HG02852 (cell line): ENCODE results near the gene ZNF136.

Experiments
- ATAC-seq: cut with Tn5 transposase; IDR thresholded peaks from one replicate; pipeline ENCODE4 v1.9.1; 2021; ENCODE audit warnings: mild to moderate bottlenecking, moderate library complexity; ENCODE audit not compliant: unreplicated experiment

ZNF136 gene

DNA sequence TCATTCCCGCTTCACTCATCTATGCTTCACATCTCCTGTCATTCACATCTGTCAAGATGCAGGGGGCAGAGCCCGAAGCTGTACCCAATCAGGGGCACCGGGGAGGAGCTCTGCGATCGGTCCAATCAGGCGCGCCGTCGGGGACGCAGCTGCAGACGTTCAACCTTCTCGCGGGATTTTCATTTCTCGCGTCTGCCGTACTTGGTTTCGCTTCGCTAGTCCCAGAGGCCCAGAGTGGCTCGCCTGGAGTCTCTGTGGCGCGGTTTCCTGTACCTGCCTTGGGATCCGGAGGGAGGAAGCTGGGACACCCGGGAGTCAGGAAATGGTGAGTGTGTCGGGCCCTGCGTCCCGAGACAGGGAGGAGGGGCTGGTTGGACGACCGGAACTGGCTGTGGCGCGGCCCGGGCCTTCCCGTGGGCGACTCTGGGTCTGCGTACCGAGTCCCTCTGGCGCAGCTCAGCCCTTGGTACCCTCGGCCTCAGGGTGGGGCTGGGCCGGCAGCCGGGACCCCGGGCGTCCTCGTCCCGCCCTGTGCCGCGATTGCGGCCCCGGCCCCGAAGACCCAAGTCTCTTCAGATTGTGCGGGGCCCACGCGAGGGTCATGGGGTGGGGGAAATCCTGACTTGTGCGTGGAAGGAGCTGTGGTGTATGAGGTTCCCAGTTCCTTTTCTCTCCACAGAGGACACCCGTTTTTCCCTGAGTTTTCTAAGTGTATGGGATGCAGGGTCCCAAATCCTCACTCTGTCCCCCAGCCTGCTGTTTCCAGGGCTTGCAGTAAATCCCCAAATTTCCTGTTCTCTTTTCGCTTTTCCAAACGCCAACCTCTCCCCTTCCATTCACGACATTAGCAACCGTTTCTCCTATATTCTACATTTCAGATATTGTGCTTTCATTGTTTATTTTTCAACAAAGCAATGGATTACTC, at the start of gene ZNF136:
ZNF136 (plus strand) TSS at position 215 of the 925 bp plus-strand sequence; CDS start at position 323, 108 bp downstream.
- peak; percentile 91 for ATAC-seq

DNA sequence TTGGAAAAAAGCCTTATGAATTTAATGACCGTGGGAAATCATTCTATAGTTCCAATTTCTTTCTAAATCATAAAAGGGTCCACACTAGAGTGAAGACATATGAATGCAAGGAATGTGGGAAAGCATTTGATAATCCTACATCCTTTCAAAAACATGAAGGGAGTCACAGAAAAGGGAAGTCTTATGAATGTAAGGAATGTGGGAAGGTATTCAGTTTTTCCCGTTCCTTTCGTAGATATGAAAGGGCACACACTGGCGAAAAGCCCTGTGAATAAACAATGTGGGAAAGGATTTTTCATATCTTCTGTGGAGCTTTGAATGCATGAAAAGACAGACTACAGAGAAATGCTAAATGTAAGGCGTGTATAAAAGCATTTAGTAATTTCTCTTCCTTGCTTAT, 49.8 kb upstream of the ZNF136 start:
- no peak for ATAC-seq

DNA sequence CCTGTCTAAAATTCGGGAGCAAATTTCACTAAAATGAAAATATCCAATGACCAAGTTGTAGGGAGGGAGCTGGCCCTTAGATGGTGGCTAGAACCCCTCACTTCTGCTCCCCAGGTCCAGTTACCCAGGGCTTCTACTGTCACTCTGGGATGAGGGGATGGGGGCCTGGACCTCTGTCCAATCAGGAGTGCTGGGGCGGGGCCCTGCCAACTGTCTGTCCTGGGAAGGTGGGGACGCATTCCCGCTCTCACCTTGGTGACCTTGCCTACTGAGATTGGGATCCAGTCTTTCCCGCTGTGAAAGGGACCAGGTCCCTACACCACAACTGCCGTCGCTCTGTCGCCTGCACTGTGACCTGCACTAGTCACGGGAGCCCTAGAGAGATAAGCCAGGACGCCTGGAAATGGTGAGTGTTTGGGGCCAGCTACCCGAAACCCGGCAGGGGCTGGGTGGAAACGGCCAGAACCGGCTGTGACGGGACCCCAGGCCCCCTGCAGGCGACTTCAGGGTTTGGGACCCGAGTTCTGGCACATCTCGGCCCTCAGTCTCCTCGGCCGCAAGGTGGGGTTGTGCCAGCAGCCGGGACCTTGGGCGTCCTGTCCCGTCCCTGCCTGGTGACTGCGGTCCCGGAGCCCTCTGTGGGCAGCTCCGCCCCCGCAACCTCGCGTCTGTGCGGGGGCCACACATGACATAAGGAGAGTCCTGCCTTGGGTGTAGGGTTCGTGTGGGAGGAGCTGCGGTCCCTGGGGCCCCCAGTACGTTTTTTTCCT, 45.5 kb upstream of the ZNF136 start:
- ATAC-seq, result no peak

DNA sequence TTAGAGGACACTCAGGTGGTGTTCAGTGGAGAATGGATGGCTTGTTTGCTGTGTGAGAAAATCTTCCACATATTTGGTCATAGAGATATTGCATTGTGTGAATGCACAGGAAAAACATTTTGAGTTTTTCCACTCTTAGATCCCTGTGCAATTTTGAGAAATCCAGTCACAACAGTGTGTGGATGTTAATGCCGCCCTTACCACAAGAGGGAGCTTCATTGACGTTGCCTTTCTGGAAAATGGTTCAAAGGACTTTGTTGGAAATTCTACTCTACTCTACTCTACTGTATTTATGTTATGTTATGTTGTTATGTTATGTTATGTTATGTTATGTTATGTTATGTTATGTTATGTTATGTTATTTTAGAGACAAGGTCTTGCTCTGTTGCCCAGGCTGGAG, 36.2 kb upstream of the ZNF136 start:
- no peak for ATAC-seq

DNA sequence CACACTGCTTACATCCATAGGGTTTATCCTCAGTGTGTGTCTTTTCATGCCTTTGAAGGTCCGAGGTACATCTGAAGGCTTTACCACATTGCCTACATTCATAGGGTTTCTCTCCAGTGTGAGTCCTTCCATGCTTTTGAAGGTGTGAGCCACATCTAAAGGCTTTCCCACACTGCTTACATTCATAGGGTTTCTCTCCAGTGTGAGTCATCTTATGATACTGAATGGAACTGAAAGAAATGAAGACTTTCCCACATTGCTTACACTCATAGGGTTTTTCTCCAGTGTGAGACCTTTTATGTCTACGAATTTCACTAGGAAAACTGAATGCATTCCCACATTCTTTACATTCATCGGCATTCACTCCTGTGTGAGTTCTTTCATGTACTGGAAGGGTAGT, 29.8 kb upstream of the ZNF136 start:
- ATAC-seq, result no peak

GRCh38 chr19:12137221-12137940, 25.5 kb upstream of the ZNF136 start:
- ATAC-seq, result no peak

DNA sequence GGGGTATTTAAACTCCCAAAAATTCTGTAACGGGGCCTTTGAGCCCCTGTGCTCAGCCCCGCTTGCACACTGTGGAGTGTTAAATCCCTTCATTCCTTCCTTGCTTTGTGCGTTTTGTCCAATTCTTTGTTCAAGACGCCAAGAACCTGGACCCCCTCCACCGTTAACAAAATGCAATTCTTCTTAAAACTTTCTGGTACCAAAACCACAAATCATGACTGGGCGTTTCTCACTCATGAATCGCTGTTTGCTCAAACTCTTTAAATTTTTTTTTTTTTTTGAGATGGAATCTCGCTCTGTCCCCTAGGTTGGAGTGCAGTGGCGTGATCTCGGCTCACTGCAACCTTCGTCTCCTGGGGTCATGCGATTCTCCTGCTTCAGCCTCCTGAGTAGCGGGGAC, 23.6 kb upstream of the ZNF136 start:
- ATAC-seq, result no peak

- peak; percentile 89 for ATAC-seq
Observed at GRCh38 chr19:12139885-12140544, 22.9 kb upstream of the ZNF136 start, which contains the start of gene ZNF20. TSS of gene ZNF20 (minus strand) at chr19:12140350. CDS start at chr19:12140182, 168 bp downstream.

- ATAC-seq, result no peak
Observed at GRCh38 chr19:12140545-12141404, 22.1 kb upstream of the ZNF136 start.

- no peak for ATAC-seq
Observed at GRCh38 chr19:12141405-12141736, 21.5 kb upstream of the ZNF136 start.

DNA sequence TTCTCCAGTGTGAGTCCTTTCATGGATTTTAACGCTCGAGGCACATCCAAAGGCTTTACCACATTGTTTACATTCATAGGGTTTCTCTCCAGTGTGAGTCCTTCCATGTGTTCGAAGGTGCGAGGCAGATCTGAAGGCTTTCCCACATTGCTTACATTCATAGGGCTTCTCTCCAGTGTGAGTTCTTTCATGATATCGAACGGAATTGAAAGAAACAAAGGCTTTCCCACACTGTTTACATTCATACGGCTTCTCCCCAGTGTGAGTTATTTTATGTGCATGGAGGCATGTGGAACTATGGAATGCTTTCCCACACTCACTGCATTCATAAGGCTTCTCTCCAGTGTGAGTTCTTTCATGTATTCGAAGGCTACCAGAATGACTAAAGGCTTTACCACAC, 17.5 kb upstream of the ZNF136 start:
- no peak for ATAC-seq

GRCh38 chr19:12155324-12155860, 7.5 kb upstream of the ZNF136 start:
- no peak for ATAC-seq

GRCh38 chr19:12156223-12157058, 6.5 kb upstream of the ZNF136 start, which contains the start of gene ZNF625:
TSS of gene ZNF625 (minus strand) at chr19:12156734. CDS start at chr19:12156558, 176 bp downstream.
- no peak for ATAC-seq

DNA sequence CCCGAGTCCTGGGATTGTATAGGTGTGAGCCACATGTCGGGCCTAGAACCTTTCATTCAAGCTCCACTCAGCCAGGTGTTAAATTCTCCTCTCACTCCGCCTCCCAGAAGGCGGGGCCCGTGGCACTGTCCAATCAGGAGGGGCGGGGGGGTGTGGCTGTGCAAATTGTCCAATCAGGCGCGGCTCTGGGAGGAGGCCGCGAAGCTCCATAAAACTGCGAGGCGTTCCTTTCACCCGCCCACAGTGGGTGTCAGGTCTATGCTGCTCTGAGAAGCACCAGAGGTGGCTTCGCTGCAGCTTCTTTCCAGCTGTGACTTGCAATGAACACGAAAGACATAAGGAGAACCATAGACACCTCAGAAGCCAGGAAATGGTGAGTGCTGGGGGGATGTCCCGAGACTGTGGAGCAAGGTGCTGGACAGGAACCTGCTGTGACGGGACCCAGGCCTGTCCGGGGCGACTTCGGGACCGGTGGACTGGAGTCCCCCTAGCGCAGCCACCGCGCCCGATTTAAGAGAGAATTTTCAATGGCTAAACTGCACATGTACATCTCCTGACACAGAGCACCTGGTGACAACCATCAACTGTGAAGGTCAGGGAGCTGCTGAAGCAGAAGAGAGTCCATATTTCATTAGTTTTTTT, 3.0 kb upstream of the ZNF136 start:
- ATAC-seq, result no peak

DNA sequence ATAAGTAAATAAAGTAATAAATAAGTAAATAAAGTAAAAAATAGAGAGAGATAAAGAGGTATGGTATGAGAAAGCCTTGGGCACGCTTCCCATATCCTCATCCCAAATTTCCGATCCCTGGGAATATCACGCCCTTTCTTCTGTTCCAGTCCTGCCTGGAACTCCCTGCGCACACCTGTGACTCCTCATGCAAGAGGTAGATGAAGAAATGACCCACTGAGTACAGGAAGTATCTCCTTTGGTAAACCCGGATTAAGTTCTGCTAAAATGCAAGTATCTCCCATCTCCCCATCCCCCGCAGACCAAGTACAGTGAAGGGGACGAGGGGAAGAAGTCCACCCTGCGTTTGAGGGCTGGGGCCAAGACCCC, 399 bp upstream of the ZNF136 start:
- peak; percentile 20 for ATAC-seq

DNA sequence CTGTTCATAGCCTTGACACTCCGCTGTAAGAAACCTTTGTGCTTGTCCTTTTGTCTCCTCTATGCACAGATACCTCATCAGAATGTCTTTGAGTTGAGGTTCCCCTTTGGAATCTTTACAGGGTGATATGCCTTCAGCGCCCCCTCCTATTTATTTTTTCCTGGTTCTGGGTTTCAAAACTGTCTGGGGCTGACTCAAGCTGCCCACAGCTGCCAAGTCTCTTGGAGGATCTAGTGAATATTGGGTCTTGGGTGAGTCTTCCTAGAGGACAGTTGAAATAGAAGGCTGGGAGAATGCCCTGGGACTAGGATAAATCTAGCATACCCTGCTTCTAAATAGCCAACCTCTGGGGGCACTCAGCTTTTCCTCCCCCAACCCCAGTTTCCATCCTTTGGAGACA, 930 bp downstream of the ZNF136 start:
- no peak for ATAC-seq

- no peak for ATAC-seq
Observed at GRCh38 chr19:12166626-12167025, 3.7 kb downstream of the ZNF136 start.

DNA sequence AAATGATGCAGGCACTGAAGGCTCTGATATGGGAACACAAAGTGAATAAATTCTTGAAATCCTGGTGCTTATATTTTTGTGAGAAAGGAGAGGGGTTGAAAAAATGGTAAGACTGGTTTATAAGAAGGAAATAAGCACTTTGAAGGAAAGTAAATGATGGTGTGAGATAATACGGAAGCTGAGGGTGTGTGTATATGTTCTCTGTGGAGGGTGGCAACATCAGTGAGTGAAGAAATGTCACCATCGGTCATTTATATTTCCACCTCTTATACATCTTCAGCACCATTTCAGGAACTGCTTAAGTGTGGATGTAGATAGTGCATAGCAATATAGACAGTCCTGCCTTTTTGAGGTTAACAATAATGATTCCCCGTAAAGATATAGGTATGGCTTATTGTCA, 17.5 kb downstream of the ZNF136 start:
- ATAC-seq, result no peak
